Fibroblast of lung (primary cell): Measurements from ENCODE around the gene PFDN2. TPM values are rescaled to one million over a fixed set of nuclear protein-coding genes. Genes with fewer than 3 reads are reported as not detected.
A peak's percentile ranks its signal among the peaks of the same experiment; 100 is the strongest.

Source experiments
- DNase-seq, 2 donors: peaks; one replicate each; pipeline versions ENCODE4 v3.0.0 to v3.0.0-alpha.2; 2010; ENCODE audit warnings: low read depth in 2 of 2
- H2AFZ ChIP-seq: 2 replicates; pipeline ENCODE4 v1.5.1; 2012; ENCODE audit warnings: low read length, control low read depth, inconsistent platforms
- H3K27ac ChIP-seq: 2 replicates; pipeline ENCODE4 v1.5.1; 2011; ENCODE audit warnings: low read length, control low read depth; ENCODE audit not compliant: insufficient read depth
- H3K27me3 ChIP-seq: 2 replicates; pipeline ENCODE4 v1.5.1; 2011; ENCODE audit warnings: mild to moderate bottlenecking, low read length; ENCODE audit not compliant: control insufficient read depth, insufficient read depth
- H3K36me3 ChIP-seq: 2 replicates; pipeline ENCODE4 v1.5.1; 2011; ENCODE audit warnings: low read length; ENCODE audit not compliant: control insufficient read depth, insufficient read depth
- H3K4me1 ChIP-seq: 2 replicates; pipeline ENCODE4 v1.5.1; 2011; ENCODE audit warnings: low read length; ENCODE audit not compliant: control insufficient read depth, insufficient read depth; ENCODE audit errors: extremely low read depth
- H3K4me2 ChIP-seq: 2 replicates; pipeline ENCODE4 v1.5.1; 2011; ENCODE audit warnings: low read length, control low read depth; ENCODE audit not compliant: insufficient read depth; ENCODE audit errors: extremely low read depth
- H3K4me3 ChIP-seq, 4 experiments: fragments of 200-600 bp in 1 of 4; sonication (generic) in 1 of 4; replicated peaks in 1 of 4; 2 replicates each; pipeline ENCODE4 v1.5.1; 2011 to 2016; ENCODE audit warnings: low read length in 4 of 4, low read depth in 3 of 4, mild to moderate bottlenecking in 3 of 4, control low read depth in 2 of 4, inconsistent platforms in 1 of 4, mixed read lengths in 1 of 4; ENCODE audit not compliant: insufficient read depth in 1 of 4; ENCODE audit errors: control extremely low read depth in 1 of 4
- H3K79me2 ChIP-seq: 2 replicates; pipeline ENCODE4 v1.5.1; 2012; ENCODE audit warnings: mild to moderate bottlenecking, low read length, inconsistent platforms; ENCODE audit not compliant: control insufficient read depth, insufficient read depth
- H3K9ac ChIP-seq: 2 replicates; pipeline ENCODE4 v1.5.1; 2011; ENCODE audit warnings: mild to moderate bottlenecking, low read length, control low read depth; ENCODE audit not compliant: insufficient read depth
- H3K9me3 ChIP-seq: 2 replicates; pipeline ENCODE4 v1.5.1; 2012; ENCODE audit warnings: low read depth, low read length; ENCODE audit not compliant: control insufficient read depth, insufficient read depth
- H4K20me1 ChIP-seq: 2 replicates; pipeline ENCODE4 v1.5.1; 2011; ENCODE audit warnings: low read length; ENCODE audit not compliant: control insufficient read depth, insufficient read depth; ENCODE audit errors: extremely low read depth
- EZH2 ChIP-seq: IDR thresholded peaks from 2 replicates; pipeline ENCODE4 v1.5.1; 2012; ENCODE audit warnings: low read length, control low read depth, mild to moderate bottlenecking; ENCODE audit errors: missing control alignments
- polyA plus RNA-seq, 2 donors: library from polyadenylated mRNA; depleted of rRNA in 1 of 2; stranded (reverse) in 1 of 2; unstranded in 1 of 2; fragments of >200 nt; gene quantifications; 2 replicates each; pipeline ENCODE4 v1.2.1, GENCODE V29; 2011 to 2012; ENCODE audit warnings: missing spikeins in 1 of 2
- total RNA-seq: library from RNA; depleted of rRNA; stranded (reverse); fragments of >200 nt; gene quantifications from 2 replicates; pipeline ENCODE4 v1.2.1, GENCODE V29; 2014
- TF ChIP-seq, protein P1 (sequence below), 2 donors: IDR thresholded peaks in 1 of 2; conservative IDR thresholded peaks in 1 of 2; 1 replicate in 1 of 2; 2 replicates in 1 of 2; pipeline ENCODE4 v1.5.1; 2011 to 2012; ENCODE audit warnings: low read length in 2 of 2, control low read depth in 1 of 2, inconsistent platforms in 1 of 2, low read depth in 1 of 2, mild to moderate bottlenecking in 1 of 2

Gene PFDN2
- total and polyA plus RNA-seq, 2 donors (not counting 1 experiment from before 2014, with no cell fraction given), result 39.6 to 145 TPM

GRCh38 chr1:161089251-161089924 lies 28.4 kb downstream of the PFDN2 start, which contains the start of gene NECTIN4:
Gene NECTIN4 (minus strand): TSS chr1:161089558. CDS start chr1:161089296, 262 bp downstream.
- no peak within 1 kb of the TSS for H3K27ac ChIP-seq
- no peak within 1 kb of the TSS for H2AFZ ChIP-seq
- H3K27me3 ChIP-seq, result no peaks in the 10 kb centered on the region
- no peaks in the 10 kb centered on the region for H3K36me3 ChIP-seq
- H3K4me3 ChIP-seq, result no peak within 1 kb of the TSS
- no peak for DNase-seq
- H3K9ac ChIP-seq, result no peak within 1 kb of the TSS
- no peaks in the 10 kb centered on the region for H3K9me3 ChIP-seq
- TF ChIP-seq, protein P1, sequence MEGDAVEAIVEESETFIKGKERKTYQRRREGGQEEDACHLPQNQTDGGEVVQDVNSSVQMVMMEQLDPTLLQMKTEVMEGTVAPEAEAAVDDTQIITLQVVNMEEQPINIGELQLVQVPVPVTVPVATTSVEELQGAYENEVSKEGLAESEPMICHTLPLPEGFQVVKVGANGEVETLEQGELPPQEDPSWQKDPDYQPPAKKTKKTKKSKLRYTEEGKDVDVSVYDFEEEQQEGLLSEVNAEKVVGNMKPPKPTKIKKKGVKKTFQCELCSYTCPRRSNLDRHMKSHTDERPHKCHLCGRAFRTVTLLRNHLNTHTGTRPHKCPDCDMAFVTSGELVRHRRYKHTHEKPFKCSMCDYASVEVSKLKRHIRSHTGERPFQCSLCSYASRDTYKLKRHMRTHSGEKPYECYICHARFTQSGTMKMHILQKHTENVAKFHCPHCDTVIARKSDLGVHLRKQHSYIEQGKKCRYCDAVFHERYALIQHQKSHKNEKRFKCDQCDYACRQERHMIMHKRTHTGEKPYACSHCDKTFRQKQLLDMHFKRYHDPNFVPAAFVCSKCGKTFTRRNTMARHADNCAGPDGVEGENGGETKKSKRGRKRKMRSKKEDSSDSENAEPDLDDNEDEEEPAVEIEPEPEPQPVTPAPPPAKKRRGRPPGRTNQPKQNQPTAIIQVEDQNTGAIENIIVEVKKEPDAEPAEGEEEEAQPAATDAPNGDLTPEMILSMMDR (conservative IDR thresholded peaks at IDR 0.05 in 1 of 2, IDR thresholded peaks at IDR 0.05 in 1 of 2; ENCODE audit: low read depth in 1 of 2, low read length in 2 of 2), result no peak
- no peak for TF ChIP-seq EZH2
- no peaks in the 10 kb centered on the region for H4K20me1 ChIP-seq
- H3K4me1 ChIP-seq, result peaks cover 11% of the 10 kb centered on the region
- no peaks in the 10 kb centered on the region for H3K79me2 ChIP-seq
- no peak within 1 kb of the TSS for H3K4me2 ChIP-seq

- peak in 1 of 2 donors; percentile 48 for DNase-seq
These were observed 29.2 kb downstream of the PFDN2 start for GRCh38 chr1:161088587-161089110.

GRCh38 chr1:161086457-161086856 lies 31.4 kb downstream of the PFDN2 start:
- DNase-seq, result no peak
- H3K9me3 ChIP-seq, result no peaks in the 10 kb centered on the region
- H3K27ac ChIP-seq, result no peak overlapping the region
- H3K27me3 ChIP-seq, result no peaks in the 10 kb centered on the region
- no peak overlapping the region for H3K4me2 ChIP-seq
- H3K4me1 ChIP-seq, result peaks cover 21% of the 10 kb centered on the region
- H4K20me1 ChIP-seq, result no peaks in the 10 kb centered on the region
- no peak overlapping the region for H3K4me3 ChIP-seq
- H2AFZ ChIP-seq, result no peak overlapping the region
- TF ChIP-seq, protein P1 (conservative IDR thresholded peaks at IDR 0.05 in 1 of 2, IDR thresholded peaks at IDR 0.05 in 1 of 2; ENCODE audit: low read depth in 1 of 2, low read length in 2 of 2), result no peak
- TF ChIP-seq EZH2, result no peak
- no peak overlapping the region for H3K9ac ChIP-seq
- H3K36me3 ChIP-seq, result no peaks in the 10 kb centered on the region
- no peaks in the 10 kb centered on the region for H3K79me2 ChIP-seq

More at GRCh38 chr1:161088587-161089110, 29.2 kb downstream of the PFDN2 start:
- Histone ChIP-seq H3K27me3 (no peaks in the 10 kb centered on the region), H3K4me3 (no peak overlapping the region), H4K20me1 (no peaks in the 10 kb centered on the region), H3K4me1 (peaks cover 18% of the 10 kb centered on the region), H3K9me3 (no peaks in the 10 kb centered on the region), H3K36me3 (no peaks in the 10 kb centered on the region), H3K79me2 (no peaks in the 10 kb centered on the region), H3K9ac (no peak overlapping the region), H3K4me2 (no peak overlapping the region), H2AFZ (no peak overlapping the region), H3K27ac (no peak overlapping the region)
- TF ChIP-seq EZH2, result no peak
- TF ChIP-seq, protein P1 (conservative IDR thresholded peaks at IDR 0.05 in 1 of 2, IDR thresholded peaks at IDR 0.05 in 1 of 2; ENCODE audit: low read depth in 1 of 2, low read length in 2 of 2), result no peak
